HL-60 (cell line): ENCODE measurements around the gene KDELR3.

Source experiments
- GABPA ChIP-seq: IDR thresholded peaks from 2 replicates; pipeline ENCODE4 v1.6.1; 2012; ENCODE audit warnings: low read depth
- POLR2AphosphoS5 ChIP-seq: IDR thresholded peaks from 2 replicates; pipeline ENCODE4 v1.6.1; 2012; ENCODE audit warnings: low read depth
- SPI1 ChIP-seq: IDR thresholded peaks from 2 replicates; pipeline ENCODE4 v1.6.1; 2012; ENCODE audit warnings: low read depth, mild to moderate bottlenecking, borderline replicate concordance
- TF ChIP-seq, protein P1 (sequence below): IDR thresholded peaks from one replicate; pipeline ENCODE4 v1.5.1; 2011; ENCODE audit warnings: low read length, control low read depth, inconsistent platforms; ENCODE audit not compliant: insufficient read depth

DNA sequence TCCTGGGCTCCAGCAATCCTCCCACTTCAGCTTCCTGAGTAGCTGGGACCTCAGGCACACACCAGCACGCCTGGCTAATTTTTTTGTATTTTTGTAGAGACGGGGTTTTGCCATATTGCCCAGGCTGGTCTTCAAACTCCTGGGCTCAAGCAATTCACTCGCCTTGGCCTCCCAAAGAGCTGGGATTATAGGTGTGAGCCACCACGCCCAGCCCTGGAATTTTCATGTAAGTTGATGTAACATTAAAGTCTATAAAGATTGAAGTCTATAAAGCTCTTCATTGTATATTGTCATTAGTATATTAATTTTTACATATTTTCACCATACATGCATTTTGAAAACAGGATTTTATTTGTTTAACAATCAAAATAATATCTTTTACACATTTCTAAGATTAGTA, 50.7 kb downstream of the KDELR3 start:
- TF ChIP-seq SPI1 (no peak), GABPA (no peak), POLR2AphosphoS5 (no peak)
- TF ChIP-seq, protein P1, sequence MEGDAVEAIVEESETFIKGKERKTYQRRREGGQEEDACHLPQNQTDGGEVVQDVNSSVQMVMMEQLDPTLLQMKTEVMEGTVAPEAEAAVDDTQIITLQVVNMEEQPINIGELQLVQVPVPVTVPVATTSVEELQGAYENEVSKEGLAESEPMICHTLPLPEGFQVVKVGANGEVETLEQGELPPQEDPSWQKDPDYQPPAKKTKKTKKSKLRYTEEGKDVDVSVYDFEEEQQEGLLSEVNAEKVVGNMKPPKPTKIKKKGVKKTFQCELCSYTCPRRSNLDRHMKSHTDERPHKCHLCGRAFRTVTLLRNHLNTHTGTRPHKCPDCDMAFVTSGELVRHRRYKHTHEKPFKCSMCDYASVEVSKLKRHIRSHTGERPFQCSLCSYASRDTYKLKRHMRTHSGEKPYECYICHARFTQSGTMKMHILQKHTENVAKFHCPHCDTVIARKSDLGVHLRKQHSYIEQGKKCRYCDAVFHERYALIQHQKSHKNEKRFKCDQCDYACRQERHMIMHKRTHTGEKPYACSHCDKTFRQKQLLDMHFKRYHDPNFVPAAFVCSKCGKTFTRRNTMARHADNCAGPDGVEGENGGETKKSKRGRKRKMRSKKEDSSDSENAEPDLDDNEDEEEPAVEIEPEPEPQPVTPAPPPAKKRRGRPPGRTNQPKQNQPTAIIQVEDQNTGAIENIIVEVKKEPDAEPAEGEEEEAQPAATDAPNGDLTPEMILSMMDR, result no peak
